Adrenal gland (tissue), 5 donors: ENCODE measurements around the gene HNRNPDL.

ENCODE experiments used
- CTCF ChIP-seq, 6 experiments: fragments of 450-650 bp in 4 of 6; fragments of 200-600 bp in 2 of 6; sonication (generic) in 1 of 6; IDR thresholded peaks; 1 replicate in 5 of 6; 2 replicates in 1 of 6; pipeline versions ENCODE4 v1.5.1 to v1.8.0; 2016 to 2021; ENCODE audit warnings: antibody characterized with exemption in 6 of 6, mild to moderate bottlenecking in 2 of 6, moderate library complexity in 1 of 6
- POLR2A ChIP-seq, 2 donors: fragments of 450-650 bp; IDR thresholded peaks; one replicate each; pipeline ENCODE4 v1.6.1; 2017; ENCODE audit warnings: antibody characterized with exemption in 2 of 2, mild to moderate bottlenecking in 2 of 2, moderate library complexity in 1 of 2
- donor health status: DM: no; HTN: no; CAD: no.

GRCh38 chr4:82423245-82424054, 6.8 kb downstream of the HNRNPDL start:
- TF ChIP-seq CTCF (IDR thresholded peaks at IDR 0.05) (no peak), POLR2A (IDR thresholded peaks at IDR 0.05) (no peak)
